GM18951 (cell line): Measurements from ENCODE around the gene OPRL1.

ENCODE experiments used
- POLR2A ChIP-seq: IDR thresholded peaks from 4 replicates; pipeline ENCODE4 v1.6.1; 2011; ENCODE audit warnings: mild to moderate bottlenecking; ENCODE audit not compliant: insufficient read length, insufficient read depth; ENCODE audit errors: extremely low read depth
- in situ Hi-C: fragments of 300-500 bp; cut with MboI; formaldehyde crosslinking; loops from one replicate; pipeline ENCODE4 v1.12.0; 2022; ENCODE audit warnings: low sequenced_read_pairs, mixed read lengths, inconsistent platforms; ENCODE audit not compliant: unreplicated experiment

Gene OPRL1

DNA sequence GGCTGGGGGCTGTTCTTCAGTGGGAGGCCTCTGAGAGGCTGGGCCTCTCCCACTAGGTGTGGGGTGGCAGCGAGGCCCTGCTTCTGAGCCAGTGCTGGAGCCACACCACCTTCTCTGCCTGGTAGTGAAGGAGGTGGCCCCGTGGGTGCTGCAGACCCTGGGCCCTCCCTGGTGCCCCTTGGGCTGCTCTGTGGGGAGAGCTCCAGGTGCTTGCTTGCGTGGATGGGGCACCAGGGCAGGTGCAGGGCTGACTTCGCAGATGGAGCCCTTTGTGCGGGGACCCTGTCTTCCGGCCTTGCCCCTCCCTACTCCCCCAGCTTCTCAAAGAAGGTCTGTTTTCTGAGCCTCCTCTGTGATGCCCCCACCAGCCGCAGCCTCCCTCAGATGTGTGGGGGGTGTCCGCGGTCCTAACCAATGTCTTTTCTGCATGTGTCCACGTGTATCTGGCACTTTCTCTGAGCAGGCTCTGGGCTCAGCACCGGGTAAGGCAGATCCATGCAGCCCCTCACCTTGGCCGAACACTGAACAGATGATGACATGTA is 67.1 kb downstream of the OPRL1 start:
- in situ Hi-C loops: no loop called here
- TF ChIP-seq POLR2A: no peak

DNA sequence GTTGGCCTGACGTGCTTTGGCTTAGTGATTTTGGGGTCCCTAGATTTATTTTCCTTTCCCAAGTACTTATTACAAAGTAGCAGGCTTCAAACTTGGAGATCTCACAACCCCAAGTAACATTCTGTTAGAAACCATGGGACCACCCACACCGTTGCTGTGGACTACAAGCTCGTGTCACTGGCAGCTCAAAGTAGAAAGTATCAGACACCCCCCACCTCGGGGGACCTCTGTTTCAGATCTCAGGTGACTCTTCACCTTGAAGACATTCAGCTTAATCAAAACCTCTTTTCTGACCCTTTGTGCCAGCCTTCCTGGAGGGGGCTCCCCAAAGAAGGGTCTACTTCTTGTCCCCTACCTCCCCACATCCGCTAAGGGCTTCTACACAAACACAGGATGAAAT is 68.7 kb downstream of the OPRL1 start:
- no peak for TF ChIP-seq POLR2A
- in situ Hi-C loops: no loop called here

DNA sequence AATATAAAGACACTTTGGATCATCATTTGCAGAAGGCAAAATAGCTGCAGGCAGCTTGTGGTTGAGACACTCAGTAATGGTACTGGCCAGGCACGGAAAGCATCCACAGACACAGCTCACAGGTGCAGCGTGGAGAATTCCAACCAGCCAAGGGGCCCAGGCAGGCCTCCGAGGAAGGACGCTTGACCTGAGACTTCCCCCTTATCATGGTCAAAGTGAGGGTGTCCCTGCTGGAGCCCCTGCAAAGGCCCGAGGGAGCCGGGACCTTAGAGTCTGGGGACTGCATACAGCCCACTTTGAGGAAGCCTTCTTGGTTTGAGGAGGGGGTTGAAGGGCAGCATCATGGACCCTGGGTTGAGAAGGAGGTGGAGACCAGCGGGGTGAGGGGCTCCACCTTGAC is 69.3 kb downstream of the OPRL1 start:
- no peak for TF ChIP-seq POLR2A
- in situ Hi-C loops: no loop called here

DNA sequence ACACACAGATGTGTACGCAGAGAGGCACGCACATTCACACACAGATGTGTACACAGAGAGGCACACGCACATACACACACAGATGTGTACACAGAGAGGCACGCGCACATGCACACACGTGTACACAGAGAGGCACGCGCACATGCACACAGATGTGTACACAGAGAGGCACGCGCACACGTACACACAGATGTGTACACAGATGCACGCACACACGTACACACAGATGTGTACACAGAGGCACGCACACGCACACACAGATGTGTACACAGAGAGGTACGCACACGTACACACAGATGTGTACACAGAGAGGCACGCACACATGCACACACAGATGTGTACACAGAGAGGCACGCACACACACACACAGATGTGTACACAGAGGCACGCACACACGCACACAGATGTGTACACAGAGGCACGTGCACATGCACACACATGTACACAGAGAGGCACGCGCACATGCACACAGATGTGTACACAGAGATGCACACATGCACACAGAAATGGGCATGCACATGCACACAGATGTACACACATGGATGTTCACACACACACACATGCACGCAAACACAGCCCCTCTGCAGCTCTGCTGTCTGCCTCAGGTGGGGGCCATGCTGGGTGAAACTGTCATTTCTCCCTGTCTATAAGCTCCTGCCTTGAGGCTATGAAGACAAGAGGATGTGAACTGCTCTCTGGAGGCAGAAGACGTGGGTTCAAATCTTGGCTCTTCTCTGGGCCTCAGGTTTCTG is 70.1 kb downstream of the OPRL1 start:
- no peak for TF ChIP-seq POLR2A
- in situ Hi-C loops: no loop called here
